H1 (cell line): ENCODE measurements around the gene HPGDS. TPM values are rescaled to one million over a fixed set of nuclear protein-coding genes. Genes with fewer than 3 reads are reported as not detected.

Experiments used
- CTCF ChIA-PET: fragments of 300-600 bp; sonication (Branson Sonifier 250); formaldehyde crosslinking; loops from one replicate; lab custom pipeline; 2021; ENCODE audit not compliant: partially characterized antibody; lab: Charles Lee
- POLR2A ChIA-PET: fragments of 300-600 bp; sonication (Branson Sonifier 250); formaldehyde crosslinking; loops from one replicate; lab custom pipeline; 2021; ENCODE audit warnings: inconsistent platforms; ENCODE audit not compliant: partially characterized antibody; lab: Charles Lee
- DNase-seq, 2 experiments: peaks; one replicate each; pipeline versions ENCODE4 v3.0.0 to v3.0.0-alpha.2; 2010 to 2022; ENCODE audit warnings: low spot score in 2 of 2, low read depth in 1 of 2, mixed read lengths in 1 of 2
- FAIRE-seq: peaks from 2 replicates; lab custom pipeline; 2011; peaks lifted over from hg19 to GRCh38; lab: Jason Lieb, UNC
- H2AFZ ChIP-seq: 2 replicates; pipeline ENCODE4 v1.8.1; 2012; ENCODE audit warnings: low read length, inconsistent platforms
- H2AK5ac ChIP-seq: 2 replicates; pipeline ENCODE4 v1.6.1; 2013; ENCODE audit warnings: low read depth, low read length
- H2BK120ac ChIP-seq: replicated peaks from 2 replicates; pipeline ENCODE3; 2013; ENCODE audit warnings: low read depth, low read length, inconsistent platforms
- H2BK12ac ChIP-seq: 2 replicates; pipeline ENCODE4 v1.6.1; 2013; ENCODE audit warnings: low read depth, low read length
- H2BK15ac ChIP-seq: 2 replicates; pipeline ENCODE4 v1.6.1; 2013; ENCODE audit warnings: low read length
- H2BK20ac ChIP-seq: 2 replicates; pipeline ENCODE4 v1.6.1; 2013; ENCODE audit warnings: low read length
- H2BK5ac ChIP-seq: 2 replicates; pipeline ENCODE4 v1.6.1; 2013; ENCODE audit warnings: low read depth, low read length
- H3K14ac ChIP-seq: 2 replicates; pipeline ENCODE4 v1.6.1; 2013; ENCODE audit warnings: inconsistent platforms; ENCODE audit not compliant: insufficient read length
- H3K18ac ChIP-seq: 2 replicates; pipeline ENCODE4 v1.6.1; 2013; ENCODE audit warnings: low read length; ENCODE audit errors: extremely low read depth
- H3K23ac ChIP-seq: 2 replicates; pipeline ENCODE4 v1.6.1; 2013; ENCODE audit warnings: inconsistent platforms; ENCODE audit not compliant: insufficient read length
- H3K23me2 ChIP-seq: 2 replicates; pipeline ENCODE4 v1.6.1; 2013; ENCODE audit warnings: low read depth, low read length
- H3K27ac ChIP-seq: 2 replicates; pipeline ENCODE4 v1.6.1; 2011; ENCODE audit warnings: low read depth, low read length, inconsistent platforms
- H3K27me3 ChIP-seq, 4 experiments: replicated peaks in 1 of 4; 1 replicate in 1 of 4; 2 replicates in 3 of 4; pipeline versions ENCODE4 v1.6.1 to v1.8.1; 2011 to 2013; ENCODE audit warnings: low read length in 3 of 4, mild to moderate bottlenecking in 3 of 4, inconsistent platforms in 2 of 4, mixed read lengths in 2 of 4, moderate library complexity in 1 of 4; ENCODE audit not compliant: control insufficient read depth in 3 of 4, insufficient read depth in 3 of 4; ENCODE audit errors: extremely low read depth in 1 of 4
- H3K36me3 ChIP-seq, 4 experiments: 2 replicates each; pipeline versions ENCODE4 v1.6.1 to v1.8.1; 2011 to 2013; ENCODE audit warnings: mild to moderate bottlenecking in 4 of 4, low read length in 3 of 4, moderate library complexity in 2 of 4, control low read depth in 1 of 4, inconsistent platforms in 1 of 4; ENCODE audit not compliant: insufficient read depth in 4 of 4, control insufficient read depth in 2 of 4
- H3K4ac ChIP-seq: replicated peaks from 2 replicates; pipeline ENCODE3; 2013; ENCODE audit warnings: low read length, low read depth, mixed read lengths, inconsistent platforms; ENCODE audit not compliant: insufficient read length
- H3K4me1 ChIP-seq, 4 experiments: replicated peaks in 1 of 4; 1 replicate in 1 of 4; 2 replicates in 3 of 4; pipeline versions ENCODE4 v1.6.1 to v1.8.1; 2011 to 2013; ENCODE audit warnings: low read length in 3 of 4, inconsistent platforms in 2 of 4, mixed read lengths in 1 of 4; ENCODE audit not compliant: insufficient read depth in 4 of 4, control insufficient read depth in 3 of 4
- H3K4me2 ChIP-seq, 2 experiments: 2 replicates each; pipeline versions ENCODE4 v1.6.1 to v1.8.1; 2011 to 2013; ENCODE audit warnings: low read depth in 2 of 2, low read length in 2 of 2, control low read depth in 1 of 2, inconsistent platforms in 1 of 2, mild to moderate bottlenecking in 1 of 2; ENCODE audit not compliant: insufficient read depth in 1 of 2
- H3K4me3 ChIP-seq, 4 experiments: fragments of 200-600, 300-600 bp in 1 of 4; sonication (generic), shearing (Covaris generic), sonication (Bioruptor Twin) in 1 of 4; 2 replicates each; pipeline versions ENCODE4 v1.5.1 to v1.8.1; 2011 to 2016; ENCODE audit warnings: low read length in 4 of 4, low read depth in 3 of 4, control low read depth in 2 of 4, inconsistent platforms in 2 of 4, mild to moderate bottlenecking in 2 of 4, mixed read lengths in 1 of 4, moderate library complexity in 1 of 4; ENCODE audit not compliant: insufficient read depth in 2 of 4; ENCODE audit errors: extremely low read depth in 1 of 4
- H3K56ac ChIP-seq: replicated peaks from 2 replicates; pipeline ENCODE3; 2013; ENCODE audit warnings: low read depth, mild to moderate bottlenecking, mixed read lengths, low read length, inconsistent platforms; ENCODE audit not compliant: insufficient read length
- H3K79me1 ChIP-seq: 2 replicates; pipeline ENCODE4 v1.6.1; 2013; ENCODE audit warnings: low read depth, low read length, control low read depth
- H3K79me2 ChIP-seq, 2 experiments: 2 replicates each; pipeline versions ENCODE4 v1.6.1 to v1.8.1; 2012 to 2013; ENCODE audit warnings: low read length in 2 of 2, mild to moderate bottlenecking in 2 of 2, inconsistent platforms in 1 of 2; ENCODE audit not compliant: insufficient read depth in 2 of 2, control insufficient read depth in 1 of 2
- H3K9ac ChIP-seq, 4 experiments: replicated peaks in 1 of 4; 1 replicate in 1 of 4; 2 replicates in 3 of 4; pipeline versions ENCODE4 v1.6.1 to v1.8.1; 2011 to 2013; ENCODE audit warnings: low read depth in 3 of 4, low read length in 3 of 4, control low read depth in 2 of 4, mild to moderate bottlenecking in 2 of 4, moderate library complexity in 2 of 4, inconsistent platforms in 1 of 4; ENCODE audit errors: extremely low read depth in 1 of 4
- H3K9me3 ChIP-seq, 2 experiments: 2 replicates each; pipeline versions ENCODE4 v1.6.1 to v1.8.1; 2012 to 2013; ENCODE audit warnings: mild to moderate bottlenecking in 2 of 2, moderate library complexity in 2 of 2, control low read depth in 1 of 2, inconsistent platforms in 1 of 2, low read depth in 1 of 2, low read length in 1 of 2, mixed read lengths in 1 of 2; ENCODE audit not compliant: insufficient read depth in 2 of 2
- H4K20me1 ChIP-seq, 2 experiments: replicated peaks in 1 of 2; 2 replicates each; pipeline versions ENCODE3 to v1.8.1; 2011 to 2013; ENCODE audit warnings: inconsistent platforms in 2 of 2, low read length in 2 of 2, mild to moderate bottlenecking in 1 of 2; ENCODE audit not compliant: insufficient read depth in 2 of 2, control insufficient read depth in 1 of 2
- H4K5ac ChIP-seq: 2 replicates; pipeline ENCODE4 v1.6.1; 2013; ENCODE audit warnings: low read length, low read depth, mixed read lengths, inconsistent platforms; ENCODE audit not compliant: insufficient read length
- H4K8ac ChIP-seq: 2 replicates; pipeline ENCODE4 v1.8.0; 2013; ENCODE audit warnings: mild to moderate bottlenecking, moderate library complexity, low read length, inconsistent platforms; ENCODE audit not compliant: insufficient read depth; ENCODE audit errors: extremely low read depth
- H4K91ac ChIP-seq: replicated peaks from 2 replicates; pipeline ENCODE3; 2013; ENCODE audit warnings: low read length, mixed read lengths, inconsistent platforms; ENCODE audit not compliant: insufficient read length
- KDM1A ChIP-seq: fragments of 200-600, 300-600 bp; sonication (generic); IDR thresholded peaks from 2 replicates; pipeline ENCODE4 v1.7.1; 2016; ENCODE audit warnings: mild to moderate bottlenecking, low read length, borderline replicate concordance
- WGBS, 2 experiments: shearing (Covaris generic) in 1 of 2; methylation state at CpG; one replicate each; pipeline versions ENCODE4 v1.1.6 to v1.1.7; 2013 to 2015; ENCODE audit warnings: low lambda C conversion rate in 2 of 2, mixed read lengths in 2 of 2, inconsistent platforms in 1 of 2, low coverage in 1 of 2, missing lambda C conversion rate in 1 of 2; ENCODE audit not compliant: insufficient replicate concordance in 2 of 2, insufficient coverage in 1 of 2, insufficient read length in 1 of 2; ENCODE audit errors: extremely low coverage in 1 of 2, missing lambda C conversion rate in 1 of 2; 5-methylcytosine and 5-hydroxymethylcytosine counted together
- polyA plus RNA-seq, 7 experiments: library from polyadenylated mRNA; depleted of rRNA in 3 of 7; stranded (reverse) in 5 of 7; unstranded in 2 of 7; fragments of >200 nt in 5 of 7; fragments of 200-250 nt in 2 of 7; gene quantifications; 1 replicate in 5 of 7; 2 replicates in 1 of 7; 4 replicates in 1 of 7; pipeline versions ENCODE4 v1.2.1 to v1.2.3, GENCODE V29; 2011 to 2013; ENCODE audit warnings: missing spikeins in 2 of 7, mixed read lengths in 2 of 7
- total RNA-seq: library from RNA; stranded (reverse); fragmentation: NEBNext Ultra II Directional; extraction: Animal tissue kit (Norgen Biotek cat#: 25700); gene quantifications from 2 replicates; pipeline ENCODE4 v1.2.1, GENCODE V29; 2021

The HPGDS gene
- total and polyA plus RNA-seq, 2 of the 8 experiments (the other 6 are each of a cell fraction or from before 2014, with no cell fraction given) = not detected

DNA sequence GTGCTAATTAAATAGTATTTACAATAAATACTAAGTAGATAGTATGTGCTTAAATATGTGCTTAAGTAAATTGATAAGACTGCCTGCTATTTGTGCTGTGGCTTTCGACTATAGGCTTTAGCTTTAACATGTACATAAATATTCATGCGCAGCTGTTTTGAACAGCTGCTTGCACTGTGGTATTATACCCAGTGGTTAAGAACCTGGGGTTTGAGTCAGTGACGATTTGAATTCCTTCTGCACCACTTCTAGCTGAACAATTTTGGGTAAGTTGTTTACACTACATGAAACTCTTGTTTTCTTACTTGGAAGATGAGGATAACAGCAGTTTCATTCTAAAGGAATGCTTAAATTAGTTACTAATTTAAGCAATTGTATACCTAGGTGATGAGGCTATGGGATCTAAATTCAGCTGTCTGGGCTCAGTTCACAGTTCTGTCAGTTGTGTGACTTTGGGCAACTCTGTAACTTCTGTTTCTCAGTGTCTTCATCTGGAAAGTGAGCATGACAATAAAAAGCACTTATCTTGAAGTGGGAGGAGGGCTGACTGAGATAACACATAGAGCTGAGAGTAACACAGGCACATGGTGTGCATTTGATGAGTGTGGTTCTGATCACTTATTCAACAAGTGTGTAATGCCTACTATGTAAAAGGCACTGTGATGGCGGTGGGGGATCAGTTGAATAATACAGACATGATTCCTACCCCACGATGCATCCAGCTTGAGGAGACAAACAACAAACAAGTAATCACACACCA lies 37.0 kb downstream of the HPGDS start:
- no peak for TF ChIP-seq KDM1A
- TF ChIP-seq, all 59 proteins: peak for 0
- CTCF ChIA-PET = interaction anchor here (0.9 to 2.1 kb wide), 13 partner anchors 13 to 371 kb away, joined by 3 to 6 read pairs (median 3); no protein-coding TSS in a partner anchor
- 89% methylated on average over 5 of the region's 5 CpGs; no CpG with 5 or more reads in 1 of the 2 experiments for WGBS, 2 experiments

More for the DNA sequence above, 37.0 kb downstream of the HPGDS start:
- no peak overlapping the region for H4K8ac ChIP-seq
- H3K36me3 ChIP-seq = no peaks in the 10 kb centered on the region
- no peak overlapping the region for H2AK5ac ChIP-seq
- H4K20me1 ChIP-seq = no peaks in the 10 kb centered on the region
- no peak for FAIRE-seq
- peaks cover 0 to 1% (median 0%) of the 10 kb centered on the region in 4 experiments; a peak in 1 of 7 replicates for H3K27me3 ChIP-seq
- no peaks in the 10 kb centered on the region for H3K79me2 ChIP-seq
- H3K4me3 ChIP-seq = no peak overlapping the region
- no peak overlapping the region for H3K27ac ChIP-seq
- H4K5ac ChIP-seq = no peak overlapping the region
- H2BK5ac ChIP-seq = no peak overlapping the region
- H3K9ac ChIP-seq = no peak overlapping the region
- H3K4ac ChIP-seq = no peak overlapping the region
- no peak overlapping the region for H2AFZ ChIP-seq
- H3K4me1 ChIP-seq = no peaks in the 10 kb centered on the region
- H3K23me2 ChIP-seq = no peaks in the 10 kb centered on the region
- H3K14ac ChIP-seq = no peak overlapping the region
- no peak for DNase-seq
- H3K9me3 ChIP-seq = no peaks in the 10 kb centered on the region
- H2BK15ac ChIP-seq = no peak overlapping the region
- H2BK12ac ChIP-seq = no peak overlapping the region
- H3K23ac ChIP-seq = no peak overlapping the region
- no peak overlapping the region for H3K56ac ChIP-seq
- H2BK20ac ChIP-seq = no peak overlapping the region
- POLR2A ChIA-PET = no interaction called here
- no peak overlapping the region for H3K18ac ChIP-seq
- H2BK120ac ChIP-seq = no peak overlapping the region
- no peak overlapping the region for H3K4me2 ChIP-seq
- no peaks in the 10 kb centered on the region for H3K79me1 ChIP-seq
- no peak overlapping the region for H4K91ac ChIP-seq
